HG03520 (cell line): ENCODE data around the gene ACBD6.
"Not testable (repeated sequence)": the region's sequence is repeated elsewhere in the genome, so short reads cannot be mapped to it uniquely, and the experiment has no call there.

ENCODE experiments used
- ATAC-seq: cut with Tn5 transposase; IDR thresholded peaks from one replicate; pipeline ENCODE4 v1.9.1; 2021; ENCODE audit warnings: mild to moderate bottlenecking, moderate library complexity; ENCODE audit not compliant: unreplicated experiment

The ACBD6 gene

DNA sequence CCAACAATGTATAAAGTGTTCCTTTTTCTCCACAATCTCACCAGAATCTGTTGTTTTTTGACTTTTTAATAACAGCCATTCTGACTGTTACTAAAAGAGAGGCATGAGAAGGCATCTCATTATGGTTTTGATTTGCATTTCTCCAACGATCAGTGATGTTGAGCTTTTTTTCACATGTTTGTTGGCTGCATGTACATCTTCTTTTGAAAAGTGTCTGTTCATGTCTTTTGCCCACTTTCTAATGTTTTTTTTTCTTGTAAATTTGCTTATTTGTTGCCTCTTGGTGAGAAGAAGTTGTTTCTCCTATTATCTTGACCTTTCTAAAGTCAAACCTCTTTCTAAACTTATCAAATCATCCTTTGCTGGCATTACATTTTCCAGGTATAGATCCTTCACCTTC, 80.8 kb downstream of the ACBD6 start:
- ATAC-seq = no peak

DNA sequence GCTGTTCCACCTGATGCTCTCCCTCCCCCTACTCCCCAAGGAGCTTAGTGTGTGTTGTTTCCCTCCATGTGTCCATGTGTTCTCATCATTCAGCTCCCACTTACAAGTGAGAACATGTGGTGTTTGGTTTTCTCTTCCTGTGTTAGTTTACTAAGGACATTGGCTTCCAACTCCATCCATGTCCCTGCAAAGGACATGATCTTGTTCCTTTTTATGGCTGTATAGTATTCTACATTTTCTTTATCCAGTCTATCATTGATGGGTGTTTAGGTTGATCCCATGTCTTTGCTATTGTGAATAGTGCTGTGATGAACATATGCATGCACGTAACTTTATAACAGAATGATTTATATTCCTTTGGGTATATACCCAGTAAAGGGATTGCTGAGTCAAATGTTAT, 81.2 kb downstream of the ACBD6 start:
- not testable (repeated sequence) for ATAC-seq

DNA sequence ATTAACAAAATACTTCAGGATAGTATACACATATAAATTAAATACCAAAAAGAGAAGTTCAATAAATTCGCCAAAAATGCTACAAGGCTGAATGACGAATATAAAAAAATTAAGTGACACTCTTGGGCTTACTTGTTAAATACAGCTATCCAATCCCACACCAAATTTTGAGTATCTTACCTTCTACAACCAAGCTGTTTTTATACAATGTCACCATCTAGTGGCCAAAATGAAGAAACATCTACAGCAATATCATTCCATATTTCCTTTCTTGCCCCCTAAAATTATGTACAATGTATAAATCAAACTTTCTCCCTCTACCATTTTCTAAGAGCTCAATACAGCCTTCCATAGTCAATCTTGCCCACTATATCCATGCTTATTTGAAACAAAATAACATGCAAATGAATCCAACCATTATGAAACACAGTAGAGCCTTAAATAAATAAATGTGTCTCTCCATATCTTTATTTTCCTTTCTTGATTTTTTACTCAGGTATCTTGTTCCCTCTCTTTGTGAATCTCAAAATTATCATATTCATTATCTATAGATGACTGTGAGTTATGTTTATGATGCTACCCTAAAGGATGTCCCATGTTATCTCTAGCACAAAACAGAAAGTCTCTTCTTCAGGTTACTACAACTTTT, 86.3 kb downstream of the ACBD6 start:
- ATAC-seq = no peak

DNA sequence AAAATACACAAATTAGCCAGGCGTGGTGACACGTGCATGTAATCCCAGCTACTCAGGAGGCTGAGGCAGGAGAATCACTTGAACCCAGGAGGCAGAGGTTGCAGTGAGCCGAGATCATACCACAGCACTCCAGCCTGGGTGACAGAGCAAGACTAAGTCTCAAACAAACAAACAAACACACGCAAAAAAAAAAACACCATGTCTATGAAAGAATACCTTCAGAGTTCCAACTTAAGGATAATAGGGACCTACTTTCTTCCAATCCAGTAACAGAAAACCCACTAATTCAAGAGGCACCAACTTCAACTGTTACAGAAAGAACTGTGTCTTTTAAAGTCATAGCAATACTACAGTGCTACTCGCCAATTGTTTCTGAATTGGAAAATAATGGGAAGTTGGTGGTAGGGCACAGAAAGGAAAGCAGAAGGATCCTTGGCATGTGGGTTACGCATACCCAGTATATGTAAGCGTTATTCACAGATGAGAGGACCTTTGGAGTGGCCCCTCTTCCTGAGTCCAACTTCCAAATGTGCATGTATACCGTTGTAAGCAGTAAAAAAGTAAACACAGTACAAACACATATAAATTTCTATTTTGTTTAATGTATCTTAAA, 87.0 kb downstream of the ACBD6 start:
- ATAC-seq = no peak

DNA sequence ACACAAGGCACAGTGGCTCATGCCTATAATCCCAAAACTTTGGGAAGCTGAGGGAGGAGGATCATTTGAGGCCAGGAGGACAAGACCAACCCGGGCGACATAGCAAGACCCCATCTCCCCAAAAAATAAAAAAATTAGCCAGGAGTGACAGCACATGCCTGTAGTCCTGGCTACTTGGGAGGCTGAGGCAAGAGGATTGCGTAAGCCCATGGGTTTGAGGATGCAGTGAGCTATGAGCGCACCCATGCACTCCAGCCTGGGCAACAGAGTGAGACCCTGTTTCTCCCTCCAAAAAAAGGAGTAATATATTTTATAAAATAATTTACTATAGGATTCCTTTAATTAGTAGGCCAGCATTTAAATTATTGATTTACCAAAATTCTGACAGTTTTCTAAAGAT, 89.8 kb downstream of the ACBD6 start:
- ATAC-seq = no peak

DNA sequence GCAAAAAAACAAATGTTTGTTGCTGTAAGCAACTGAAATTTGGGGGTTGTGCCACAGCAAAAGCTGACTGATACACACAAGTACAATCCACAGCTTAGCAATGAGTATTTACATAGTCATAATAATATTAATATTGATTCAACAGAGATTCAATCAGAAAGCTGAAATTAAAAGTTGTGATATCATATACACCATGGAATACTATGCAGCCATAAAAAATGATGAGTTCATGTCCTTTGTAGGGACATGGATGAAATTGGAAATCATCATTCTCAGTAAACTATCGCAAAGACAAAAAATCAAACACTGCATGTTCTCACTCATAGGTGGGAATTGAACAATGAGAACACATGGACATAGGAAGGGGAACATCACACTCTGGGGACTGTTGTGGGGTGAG, 94.2 kb downstream of the ACBD6 start:
- ATAC-seq = not testable (repeated sequence)

DNA sequence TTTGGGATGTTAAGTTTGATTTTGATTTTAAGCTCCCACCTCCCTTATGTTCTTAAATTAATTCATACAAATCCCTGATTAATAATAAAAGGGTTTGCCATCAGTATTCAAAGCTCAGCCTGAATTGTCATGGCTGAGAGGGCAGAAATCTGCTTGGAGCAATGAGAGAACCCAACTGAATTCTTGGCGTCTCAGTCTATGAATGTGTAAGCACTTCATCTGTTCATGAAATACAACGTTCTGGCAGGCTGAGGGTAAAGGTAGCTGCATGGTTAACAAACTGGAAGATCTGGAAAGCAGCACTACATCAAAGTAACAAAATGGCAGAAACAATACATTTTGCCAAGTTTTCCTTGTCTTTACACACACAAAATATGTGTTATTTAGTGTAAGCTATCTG, 95.3 kb downstream of the ACBD6 start:
- ATAC-seq = no peak

DNA sequence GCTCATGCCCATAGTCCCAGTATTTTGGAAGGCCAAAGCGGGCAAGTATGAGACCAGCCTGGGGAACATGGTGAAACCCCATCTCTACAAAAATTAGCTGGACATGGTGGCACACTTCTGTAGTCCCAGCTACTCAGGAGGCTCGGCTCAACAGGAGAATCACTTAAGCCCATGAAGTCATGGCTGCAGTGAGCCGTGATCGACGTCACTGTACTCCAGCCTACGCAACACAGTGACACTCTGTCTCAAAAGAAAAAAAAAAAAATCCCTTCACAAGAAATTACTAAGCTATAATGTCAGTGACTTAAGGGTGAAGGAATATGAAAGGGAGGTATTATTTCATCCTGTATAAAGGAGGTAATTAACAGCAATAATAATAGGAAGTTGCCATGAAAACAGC, 99.8 kb downstream of the ACBD6 start:
- no peak for ATAC-seq

DNA sequence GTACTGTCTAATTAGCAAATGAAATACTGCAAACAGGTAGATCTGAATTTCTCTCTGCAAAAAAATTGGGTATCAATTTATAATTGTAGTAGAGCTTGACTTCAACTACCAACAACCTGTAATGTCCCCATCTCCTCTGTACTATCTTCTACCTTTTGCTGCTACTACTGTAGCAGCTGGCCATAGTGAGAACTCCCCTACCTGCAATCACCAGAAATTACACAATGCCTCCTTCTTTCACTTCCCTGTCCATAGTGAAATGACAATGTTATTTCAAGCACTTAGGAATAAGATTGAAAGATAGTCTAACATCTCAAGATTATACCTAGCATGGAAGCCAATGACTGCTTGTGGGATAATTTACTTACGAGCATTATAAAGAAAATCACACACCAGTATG, 100.4 kb downstream of the ACBD6 start:
- no peak for ATAC-seq

DNA sequence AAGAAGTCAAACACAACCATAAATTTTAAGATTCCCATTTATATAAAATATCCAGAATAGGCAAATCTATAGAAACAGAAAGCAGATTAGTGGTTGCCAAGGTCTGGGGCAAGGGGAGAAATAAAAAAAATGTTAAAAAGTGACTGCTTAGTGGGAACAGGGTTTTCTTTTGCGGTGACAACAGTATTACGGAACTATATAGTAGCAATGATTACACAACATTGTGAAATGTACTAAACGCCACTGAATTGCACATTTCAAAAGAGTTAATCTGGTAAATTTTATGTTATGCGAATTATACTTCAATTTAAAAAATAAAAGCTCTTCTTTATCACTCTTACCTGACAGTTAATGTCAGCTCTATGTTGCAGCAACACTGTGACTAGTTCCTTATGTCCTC, 105.2 kb downstream of the ACBD6 start:
- ATAC-seq = no peak

DNA sequence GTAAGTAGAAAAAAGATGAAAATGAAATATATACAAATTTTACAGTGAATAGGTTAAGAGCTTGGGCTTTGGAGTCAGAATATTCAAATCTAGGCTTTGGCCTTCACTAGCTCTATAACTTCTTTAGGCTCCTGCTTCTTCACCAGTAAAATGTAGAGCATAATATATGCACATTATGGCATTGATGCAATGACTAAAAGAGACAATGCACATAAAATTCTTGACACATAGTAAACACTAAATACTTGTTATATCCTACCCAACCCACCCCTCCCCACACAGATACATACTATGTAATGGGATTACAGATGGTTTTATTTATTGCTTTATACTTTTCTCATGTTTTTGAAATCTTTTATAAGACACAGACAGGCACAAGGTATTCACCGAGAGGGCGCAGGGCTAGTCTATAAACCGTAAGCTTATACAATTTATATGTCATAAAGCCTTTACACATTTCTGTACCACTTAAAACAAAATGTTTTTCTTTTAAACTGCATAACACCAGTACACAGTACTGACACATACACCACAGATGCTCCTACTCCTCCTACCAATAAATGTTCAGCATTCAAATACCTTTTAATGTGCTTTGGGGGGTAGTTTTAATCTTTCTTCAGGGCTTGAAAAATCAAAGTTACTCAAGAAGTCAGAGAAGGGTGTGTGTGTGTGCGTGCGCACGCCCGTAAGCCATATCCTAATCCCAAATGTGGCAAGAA, 109.8 kb downstream of the ACBD6 start:
- ATAC-seq = no peak

DNA sequence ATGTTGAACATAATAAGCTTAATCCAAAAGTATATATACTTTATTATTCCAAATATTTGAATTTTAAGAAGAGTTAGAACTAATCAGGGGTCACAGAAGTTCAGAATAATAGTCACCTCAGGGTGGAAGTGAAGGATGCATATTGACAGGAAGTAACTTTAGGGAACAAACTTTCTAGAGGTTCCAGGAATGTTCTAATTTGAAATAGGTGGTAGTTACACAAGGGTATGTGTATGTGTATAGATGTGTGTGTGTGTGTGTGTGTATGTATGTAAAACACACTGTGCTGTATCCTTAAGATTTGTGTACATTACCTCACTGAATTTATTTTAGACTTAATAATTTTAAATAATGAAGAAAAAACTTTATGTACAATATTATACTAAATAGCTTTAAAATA, 110.4 kb downstream of the ACBD6 start:
- ATAC-seq = no peak

DNA sequence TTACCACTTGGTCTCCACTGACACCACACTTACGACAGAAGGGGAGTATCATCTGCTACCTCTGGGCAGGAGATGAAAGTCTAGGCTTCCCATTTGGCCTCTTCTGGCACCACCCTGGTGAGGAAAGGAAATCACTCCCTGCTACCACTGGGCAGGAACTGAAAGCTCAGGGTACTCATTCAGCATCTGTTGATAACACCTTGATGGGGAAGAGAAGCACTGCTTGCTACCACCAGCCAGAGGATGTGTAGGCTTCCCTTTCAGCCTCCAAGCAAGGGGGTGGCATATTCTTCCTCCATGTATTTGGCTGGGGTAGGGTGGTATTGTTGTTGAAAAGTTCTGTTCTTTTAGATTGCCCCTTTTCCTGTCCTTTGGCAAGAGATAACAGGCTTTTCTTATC, 115.0 kb downstream of the ACBD6 start:
- no peak for ATAC-seq

DNA sequence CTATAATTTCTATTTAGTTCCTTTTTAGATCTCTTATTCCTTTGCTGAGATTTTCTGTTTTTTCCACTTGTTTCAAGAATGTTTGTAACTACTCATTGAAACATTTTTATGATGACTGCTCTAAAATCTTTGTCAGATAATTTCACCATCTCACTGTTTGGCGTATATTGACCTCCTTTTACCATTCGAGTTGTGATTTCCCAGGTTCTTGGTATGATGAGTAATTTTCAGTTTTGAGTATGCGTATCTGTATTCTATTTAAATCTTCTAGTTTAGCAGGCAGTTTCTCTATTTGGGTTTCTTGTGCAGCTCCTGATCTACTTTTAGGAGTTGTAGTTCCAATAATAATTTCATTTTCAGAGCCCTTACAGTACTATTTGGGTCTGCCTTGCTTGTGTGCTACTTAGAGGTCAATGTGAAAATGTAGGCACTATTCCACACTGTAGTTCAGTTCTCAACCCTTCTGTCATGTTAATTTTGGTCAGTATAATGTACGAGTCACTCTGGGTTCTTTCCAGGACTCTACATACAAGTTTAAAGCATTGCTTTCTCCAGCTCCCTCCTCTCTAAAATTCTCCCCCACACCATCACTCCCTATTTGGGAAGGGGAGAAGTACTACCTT, 115.5 kb downstream of the ACBD6 start:
- no peak for ATAC-seq

DNA sequence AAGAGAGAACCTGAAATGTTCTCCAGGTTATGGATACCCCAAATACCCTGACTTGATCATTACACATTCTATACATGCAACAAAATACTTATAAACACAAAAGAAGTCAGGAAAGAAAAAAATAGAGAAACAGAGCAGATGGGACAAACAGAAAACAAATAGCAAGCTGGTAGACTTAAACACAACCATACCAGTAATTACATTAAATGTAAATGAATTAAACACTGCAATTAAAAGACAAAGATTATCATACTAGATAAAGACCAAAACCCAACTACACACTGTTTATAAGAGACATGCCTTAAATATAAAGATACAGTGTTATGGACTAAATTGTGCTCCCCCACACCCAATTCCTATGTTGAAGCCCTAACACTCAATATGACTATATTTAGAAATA, 117.2 kb downstream of the ACBD6 start:
- no peak for ATAC-seq

DNA sequence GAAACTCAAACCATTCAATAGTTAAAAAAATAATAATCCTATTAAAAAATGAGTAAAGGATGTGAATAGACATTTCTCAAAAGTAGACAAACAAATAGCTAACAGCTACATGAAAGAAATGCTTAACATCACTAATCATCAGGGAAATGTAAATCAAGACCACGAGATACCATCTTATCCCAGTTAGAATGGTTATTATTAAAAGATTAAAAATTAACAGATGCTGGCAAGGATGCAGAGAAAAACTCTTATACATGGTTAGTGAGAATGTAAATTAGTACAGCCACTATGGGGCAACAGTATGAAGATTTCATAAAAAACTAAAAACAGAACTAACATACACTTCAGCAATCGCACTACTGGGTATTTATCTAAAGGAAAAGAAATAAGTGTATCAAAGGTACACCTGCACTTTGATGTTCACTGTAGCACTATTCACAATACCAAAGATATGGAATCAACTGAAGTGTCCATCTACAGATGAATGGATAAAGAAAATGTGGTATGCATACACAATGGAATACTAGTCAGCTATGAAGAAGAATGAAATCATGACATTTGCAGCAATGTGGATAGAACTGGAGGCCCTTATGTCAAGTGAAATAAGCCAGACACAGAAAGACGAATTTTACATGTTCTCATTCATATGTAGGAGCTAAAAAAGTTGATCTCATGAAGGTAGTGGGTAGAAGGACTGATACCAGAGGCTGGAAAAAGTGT, 117.9 kb downstream of the ACBD6 start:
- ATAC-seq = no peak

DNA sequence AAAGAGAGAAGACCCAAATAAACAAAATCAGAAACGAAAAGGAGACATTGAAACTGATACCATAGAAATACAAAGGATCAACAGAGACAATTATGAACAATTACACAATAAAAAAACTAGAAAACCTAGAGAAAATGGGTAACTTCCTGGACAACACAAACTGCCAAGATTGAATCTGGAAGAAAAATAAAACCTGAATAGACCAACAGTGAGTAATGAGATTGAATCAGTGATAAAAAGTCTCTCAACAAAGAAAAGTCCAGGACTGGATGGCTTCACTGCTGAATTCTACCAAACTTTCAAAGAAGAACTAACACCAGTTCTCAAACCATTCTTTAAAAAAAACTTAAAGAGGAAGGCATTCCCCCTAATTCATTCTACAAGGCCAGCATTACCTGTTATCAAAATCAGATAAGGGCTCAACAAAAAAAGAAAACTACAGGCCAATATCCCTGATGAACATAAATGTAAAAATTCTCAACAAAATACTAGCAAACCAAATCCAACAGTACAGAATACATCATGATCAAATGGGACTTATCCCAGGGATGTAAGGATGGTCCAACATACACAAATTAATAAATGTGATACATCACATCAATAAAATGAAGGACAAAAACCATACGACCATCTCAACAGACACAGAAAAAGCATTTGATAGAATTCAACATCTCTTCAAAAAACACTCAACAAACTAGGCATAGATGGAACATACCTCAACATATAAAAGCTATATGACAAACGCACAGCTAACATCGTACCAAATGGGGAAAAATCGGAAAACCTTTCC, 119.9 kb downstream of the ACBD6 start:
- no peak for ATAC-seq

DNA sequence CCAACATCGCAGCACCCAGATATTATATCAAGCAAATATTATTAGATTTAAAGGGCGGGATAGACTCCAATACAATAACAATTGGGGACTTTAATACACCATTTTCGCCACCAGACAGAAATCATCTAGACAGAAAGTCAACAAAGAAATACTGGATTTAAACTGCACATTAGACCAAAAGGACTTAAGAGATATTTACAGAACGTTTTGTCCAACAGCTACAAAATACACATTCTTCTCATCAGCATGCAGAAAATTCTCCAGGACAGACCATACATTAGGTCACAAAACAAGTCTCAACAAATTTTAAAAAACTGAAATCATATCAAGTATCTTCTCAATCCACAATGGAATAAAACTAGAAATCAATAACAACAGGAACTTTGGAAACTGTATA, 121.2 kb downstream of the ACBD6 start:
- no peak for ATAC-seq

DNA sequence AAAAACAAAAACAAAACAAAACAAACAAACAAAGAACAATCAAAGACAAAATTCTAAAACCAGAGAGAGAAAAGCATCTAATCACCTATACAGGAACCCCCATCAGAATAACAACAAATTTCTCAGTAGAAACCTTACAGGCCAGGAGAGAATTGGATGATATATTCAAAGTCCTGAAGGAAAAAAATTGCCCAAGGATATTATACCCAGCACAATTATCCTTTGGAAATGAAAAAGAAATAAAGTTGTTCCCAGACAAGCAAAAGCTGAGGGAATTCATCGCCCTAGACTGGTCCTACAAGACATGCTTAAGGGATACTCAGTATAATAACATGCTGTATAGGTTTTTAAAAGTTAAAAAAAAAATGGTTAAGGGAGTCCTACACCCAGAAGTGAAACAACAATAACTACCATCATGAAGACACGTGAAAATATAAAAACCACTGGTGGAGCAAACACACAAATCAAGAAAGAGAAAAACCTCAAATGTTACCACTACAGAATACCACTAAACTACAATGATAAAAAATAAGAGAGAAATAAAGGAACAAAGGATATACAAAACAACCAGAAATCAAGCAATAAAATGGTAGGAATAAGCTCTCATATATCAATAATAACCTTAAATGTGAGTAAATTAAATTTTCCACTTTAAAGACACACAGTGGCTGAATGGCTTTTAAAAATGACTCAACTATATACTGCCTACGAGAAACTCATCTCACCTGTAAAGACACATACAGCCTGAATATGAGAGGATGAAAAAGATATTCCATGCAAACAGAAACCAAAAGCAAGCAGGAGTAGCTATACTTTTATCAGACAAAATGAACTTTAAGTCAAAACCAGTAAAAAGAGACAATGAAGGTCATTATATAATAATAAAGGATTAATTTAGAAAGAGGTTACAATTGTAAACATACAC, 121.9 kb downstream of the ACBD6 start:
- ATAC-seq = no peak

DNA sequence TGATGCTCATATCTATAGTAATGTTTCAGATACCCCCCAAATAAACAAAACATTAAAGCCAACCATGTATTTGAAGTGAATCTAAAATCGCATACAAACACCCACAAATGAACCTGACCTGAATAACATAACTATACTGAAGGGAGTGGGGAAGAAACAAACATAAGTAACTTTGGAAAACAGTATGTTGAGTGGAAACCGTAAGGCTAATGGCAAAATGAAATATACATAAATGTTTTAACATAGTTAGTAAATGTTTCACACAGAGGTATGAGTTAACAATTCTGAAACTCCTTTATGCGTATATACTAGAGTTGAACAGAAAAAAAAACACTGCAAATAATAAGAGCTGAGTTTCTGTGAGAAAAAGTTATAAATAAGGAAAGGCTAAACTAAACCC, 125.6 kb downstream of the ACBD6 start:
- no peak for ATAC-seq
